ENCODE measurements around the gene STIM2. TPM values are rescaled to one million over a fixed set of nuclear protein-coding genes. Genes with fewer than 3 reads are reported as not detected.

STIM2 gene
- total and polyA plus RNA-seq, 9 of the 15 experiments (the other 6 are each of a cell fraction or from before 2014, with no cell fraction given) = 7.2 to 26.8 (median 15.4) TPM

DNA sequence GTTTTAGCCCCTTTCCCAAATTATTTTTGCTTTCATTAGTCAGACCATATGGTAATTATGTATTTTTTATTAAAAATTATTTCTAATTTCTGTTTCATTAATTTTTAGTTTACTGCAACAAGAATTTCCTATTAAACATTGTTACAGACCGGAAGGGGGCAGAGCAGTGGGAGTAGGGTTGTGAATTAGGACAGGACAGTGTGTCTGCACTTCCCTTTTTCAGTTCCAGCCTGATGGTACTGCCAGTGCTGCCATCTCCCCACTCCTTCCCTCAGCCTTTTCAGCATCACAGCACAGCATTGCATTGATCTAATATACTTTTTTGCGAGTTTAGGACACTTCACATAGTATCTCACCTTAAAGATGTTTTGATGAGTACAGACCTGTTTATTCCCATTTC lies 76.5 kb downstream of the STIM2 start (continued):
- TF ChIP-seq, protein P1, sequence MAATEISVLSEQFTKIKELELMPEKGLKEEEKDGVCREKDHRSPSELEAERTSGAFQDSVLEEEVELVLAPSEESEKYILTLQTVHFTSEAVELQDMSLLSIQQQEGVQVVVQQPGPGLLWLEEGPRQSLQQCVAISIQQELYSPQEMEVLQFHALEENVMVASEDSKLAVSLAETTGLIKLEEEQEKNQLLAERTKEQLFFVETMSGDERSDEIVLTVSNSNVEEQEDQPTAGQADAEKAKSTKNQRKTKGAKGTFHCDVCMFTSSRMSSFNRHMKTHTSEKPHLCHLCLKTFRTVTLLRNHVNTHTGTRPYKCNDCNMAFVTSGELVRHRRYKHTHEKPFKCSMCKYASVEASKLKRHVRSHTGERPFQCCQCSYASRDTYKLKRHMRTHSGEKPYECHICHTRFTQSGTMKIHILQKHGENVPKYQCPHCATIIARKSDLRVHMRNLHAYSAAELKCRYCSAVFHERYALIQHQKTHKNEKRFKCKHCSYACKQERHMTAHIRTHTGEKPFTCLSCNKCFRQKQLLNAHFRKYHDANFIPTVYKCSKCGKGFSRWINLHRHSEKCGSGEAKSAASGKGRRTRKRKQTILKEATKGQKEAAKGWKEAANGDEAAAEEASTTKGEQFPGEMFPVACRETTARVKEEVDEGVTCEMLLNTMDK (IDR thresholded peaks at IDR 0.05; ENCODE audit: borderline replicate concordance, insufficient read depth, low read depth, low read length, poor library complexity, severe bottlenecking) = peak; percentile 26
- TF ChIP-seq, protein P2, sequence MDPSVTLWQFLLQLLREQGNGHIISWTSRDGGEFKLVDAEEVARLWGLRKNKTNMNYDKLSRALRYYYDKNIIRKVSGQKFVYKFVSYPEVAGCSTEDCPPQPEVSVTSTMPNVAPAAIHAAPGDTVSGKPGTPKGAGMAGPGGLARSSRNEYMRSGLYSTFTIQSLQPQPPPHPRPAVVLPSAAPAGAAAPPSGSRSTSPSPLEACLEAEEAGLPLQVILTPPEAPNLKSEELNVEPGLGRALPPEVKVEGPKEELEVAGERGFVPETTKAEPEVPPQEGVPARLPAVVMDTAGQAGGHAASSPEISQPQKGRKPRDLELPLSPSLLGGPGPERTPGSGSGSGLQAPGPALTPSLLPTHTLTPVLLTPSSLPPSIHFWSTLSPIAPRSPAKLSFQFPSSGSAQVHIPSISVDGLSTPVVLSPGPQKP (CRISPR knock-in tag; IDR thresholded peaks at IDR 0.05) = no peak
- no peak for TF ChIP-seq MCM7 (IDR thresholded peaks at IDR 0.05)
- TF ChIP-seq, protein P3, sequence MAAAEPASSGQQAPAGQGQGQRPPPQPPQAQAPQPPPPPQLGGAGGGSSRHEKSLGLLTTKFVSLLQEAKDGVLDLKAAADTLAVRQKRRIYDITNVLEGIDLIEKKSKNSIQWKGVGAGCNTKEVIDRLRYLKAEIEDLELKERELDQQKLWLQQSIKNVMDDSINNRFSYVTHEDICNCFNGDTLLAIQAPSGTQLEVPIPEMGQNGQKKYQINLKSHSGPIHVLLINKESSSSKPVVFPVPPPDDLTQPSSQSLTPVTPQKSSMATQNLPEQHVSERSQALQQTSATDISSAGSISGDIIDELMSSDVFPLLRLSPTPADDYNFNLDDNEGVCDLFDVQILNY (CRISPR knock-in tag; IDR thresholded peaks at IDR 0.05) = no peak
- no peak for TF ChIP-seq CHCHD3 (CRISPR knock-in tag; IDR thresholded peaks at IDR 0.05)
- TF ChIP-seq NR2C1 (IDR thresholded peaks at IDR 0.05) = no peak
- no peak for TF ChIP-seq NR2C1 (tag; IDR thresholded peaks at IDR 0.05)
- TF ChIP-seq SMC3 (conservative IDR thresholded peaks at IDR 0.05; ENCODE audit: insufficient read depth, low read depth, low read length) = no peak
- TF ChIP-seq, protein P4, sequence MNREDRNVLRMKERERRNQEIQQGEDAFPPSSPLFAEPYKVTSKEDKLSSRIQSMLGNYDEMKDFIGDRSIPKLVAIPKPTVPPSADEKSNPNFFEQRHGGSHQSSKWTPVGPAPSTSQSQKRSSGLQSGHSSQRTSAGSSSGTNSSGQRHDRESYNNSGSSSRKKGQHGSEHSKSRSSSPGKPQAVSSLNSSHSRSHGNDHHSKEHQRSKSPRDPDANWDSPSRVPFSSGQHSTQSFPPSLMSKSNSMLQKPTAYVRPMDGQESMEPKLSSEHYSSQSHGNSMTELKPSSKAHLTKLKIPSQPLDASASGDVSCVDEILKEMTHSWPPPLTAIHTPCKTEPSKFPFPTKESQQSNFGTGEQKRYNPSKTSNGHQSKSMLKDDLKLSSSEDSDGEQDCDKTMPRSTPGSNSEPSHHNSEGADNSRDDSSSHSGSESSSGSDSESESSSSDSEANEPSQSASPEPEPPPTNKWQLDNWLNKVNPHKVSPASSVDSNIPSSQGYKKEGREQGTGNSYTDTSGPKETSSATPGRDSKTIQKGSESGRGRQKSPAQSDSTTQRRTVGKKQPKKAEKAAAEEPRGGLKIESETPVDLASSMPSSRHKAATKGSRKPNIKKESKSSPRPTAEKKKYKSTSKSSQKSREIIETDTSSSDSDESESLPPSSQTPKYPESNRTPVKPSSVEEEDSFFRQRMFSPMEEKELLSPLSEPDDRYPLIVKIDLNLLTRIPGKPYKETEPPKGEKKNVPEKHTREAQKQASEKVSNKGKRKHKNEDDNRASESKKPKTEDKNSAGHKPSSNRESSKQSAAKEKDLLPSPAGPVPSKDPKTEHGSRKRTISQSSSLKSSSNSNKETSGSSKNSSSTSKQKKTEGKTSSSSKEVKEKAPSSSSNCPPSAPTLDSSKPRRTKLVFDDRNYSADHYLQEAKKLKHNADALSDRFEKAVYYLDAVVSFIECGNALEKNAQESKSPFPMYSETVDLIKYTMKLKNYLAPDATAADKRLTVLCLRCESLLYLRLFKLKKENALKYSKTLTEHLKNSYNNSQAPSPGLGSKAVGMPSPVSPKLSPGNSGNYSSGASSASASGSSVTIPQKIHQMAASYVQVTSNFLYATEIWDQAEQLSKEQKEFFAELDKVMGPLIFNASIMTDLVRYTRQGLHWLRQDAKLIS (CRISPR knock-in tag; IDR thresholded peaks at IDR 0.05) = no peak
- TF ChIP-seq, protein P5, sequence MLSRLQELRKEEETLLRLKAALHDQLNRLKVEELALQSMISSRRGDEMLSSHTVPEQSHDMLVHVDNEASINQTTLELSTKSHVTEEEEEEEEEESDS (CRISPR knock-in tag; IDR thresholded peaks at IDR 0.05) = no peak
- TF ChIP-seq, protein P6, sequence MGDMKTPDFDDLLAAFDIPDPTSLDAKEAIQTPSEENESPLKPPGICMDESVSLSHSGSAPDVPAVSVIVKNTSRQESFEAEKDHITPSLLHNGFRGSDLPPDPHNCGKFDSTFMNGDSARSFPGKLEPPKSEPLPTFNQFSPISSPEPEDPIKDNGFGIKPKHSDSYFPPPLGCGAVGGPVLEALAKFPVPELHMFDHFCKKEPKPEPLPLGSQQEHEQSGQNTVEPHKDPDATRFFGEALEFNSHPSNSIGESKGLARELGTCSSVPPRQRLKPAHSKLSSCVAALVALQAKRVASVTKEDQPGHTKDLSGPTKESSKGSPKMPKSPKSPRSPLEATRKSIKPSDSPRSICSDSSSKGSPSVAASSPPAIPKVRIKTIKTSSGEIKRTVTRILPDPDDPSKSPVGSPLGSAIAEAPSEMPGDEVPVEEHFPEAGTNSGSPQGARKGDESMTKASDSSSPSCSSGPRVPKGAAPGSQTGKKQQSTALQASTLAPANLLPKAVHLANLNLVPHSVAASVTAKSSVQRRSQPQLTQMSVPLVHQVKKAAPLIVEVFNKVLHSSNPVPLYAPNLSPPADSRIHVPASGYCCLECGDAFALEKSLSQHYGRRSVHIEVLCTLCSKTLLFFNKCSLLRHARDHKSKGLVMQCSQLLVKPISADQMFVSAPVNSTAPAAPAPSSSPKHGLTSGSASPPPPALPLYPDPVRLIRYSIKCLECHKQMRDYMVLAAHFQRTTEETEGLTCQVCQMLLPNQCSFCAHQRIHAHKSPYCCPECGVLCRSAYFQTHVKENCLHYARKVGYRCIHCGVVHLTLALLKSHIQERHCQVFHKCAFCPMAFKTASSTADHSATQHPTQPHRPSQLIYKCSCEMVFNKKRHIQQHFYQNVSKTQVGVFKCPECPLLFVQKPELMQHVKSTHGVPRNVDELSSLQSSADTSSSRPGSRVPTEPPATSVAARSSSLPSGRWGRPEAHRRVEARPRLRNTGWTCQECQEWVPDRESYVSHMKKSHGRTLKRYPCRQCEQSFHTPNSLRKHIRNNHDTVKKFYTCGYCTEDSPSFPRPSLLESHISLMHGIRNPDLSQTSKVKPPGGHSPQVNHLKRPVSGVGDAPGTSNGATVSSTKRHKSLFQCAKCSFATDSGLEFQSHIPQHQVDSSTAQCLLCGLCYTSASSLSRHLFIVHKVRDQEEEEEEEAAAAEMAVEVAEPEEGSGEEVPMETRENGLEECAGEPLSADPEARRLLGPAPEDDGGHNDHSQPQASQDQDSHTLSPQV (IDR thresholded peaks at IDR 0.05) = 0 out of 2 replicates have a peak, but pooled peaks have one; percentile 27
- no peak for TF ChIP-seq HIVEP1 (CRISPR knock-in tag; IDR thresholded peaks at IDR 0.05)
- TF ChIP-seq ZNF121 (CRISPR knock-in tag; conservative IDR thresholded peaks at IDR 0.05) = peak; percentile 83
- no peak for TF ChIP-seq ZNF197 (CRISPR knock-in tag; IDR thresholded peaks at IDR 0.05; ENCODE audit: low read depth)
- no peak for TF ChIP-seq PHTF2 (CRISPR knock-in tag; IDR thresholded peaks at IDR 0.05)
- no peak for TF ChIP-seq HSF4 (CRISPR knock-in tag; IDR thresholded peaks at IDR 0.05; ENCODE audit: borderline replicate concordance)

All from K562 (cell line).